ENCODE data around the gene KCNIP4. TPM values are rescaled to one million over a fixed set of nuclear protein-coding genes. Genes with fewer than 3 reads are reported as not detected.

Gene KCNIP4
- total and polyA plus RNA-seq, 2 experiments from 2014 or later, result 0.14 to 0.63 TPM

DNA sequence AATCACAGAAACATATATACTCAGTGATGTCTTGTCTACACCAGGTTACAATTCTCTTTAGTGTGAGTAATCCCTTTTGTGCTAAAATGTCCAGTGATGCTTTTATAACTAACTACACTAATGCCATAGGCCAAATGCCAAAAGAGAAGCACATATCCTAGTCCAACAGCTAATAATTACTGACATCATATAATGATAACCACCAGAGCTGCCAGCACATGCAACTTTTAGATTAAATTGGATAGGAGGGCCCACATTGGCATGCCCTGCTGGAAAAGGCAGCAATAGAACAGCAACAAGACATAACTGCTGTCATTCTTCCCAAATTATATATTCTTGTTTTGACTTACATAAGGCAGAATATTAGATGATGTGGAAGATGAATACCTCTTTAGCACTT lies 238.8 kb downstream of the KCNIP4 start (continued):
- TF ChIP-seq CTCF (conservative IDR thresholded peaks at IDR 0.05; ENCODE audit: low read depth in 2 of 2) (no peak), ZNF114 (CRISPR knock-in tag; IDR thresholded peaks at IDR 0.05) (no peak), CREB1 (CRISPR knock-in tag; IDR thresholded peaks at IDR 0.05; ENCODE audit: low read depth) (no peak), STAT1 (IDR thresholded peaks at IDR 0.05; ENCODE audit: unreplicated experiment) (no peak), POLR2AphosphoS5 (IDR thresholded peaks at IDR 0.05; ENCODE audit: low read depth) (no peak), JUNB (IDR thresholded peaks at IDR 0.05; ENCODE audit: unreplicated experiment) (no peak), NANOG (IDR thresholded peaks at IDR 0.05; ENCODE audit: borderline replicate concordance) (no peak), EZH2 (IDR thresholded peaks at IDR 0.05; ENCODE audit: low read depth, unreplicated experiment) (no peak)

DNA sequence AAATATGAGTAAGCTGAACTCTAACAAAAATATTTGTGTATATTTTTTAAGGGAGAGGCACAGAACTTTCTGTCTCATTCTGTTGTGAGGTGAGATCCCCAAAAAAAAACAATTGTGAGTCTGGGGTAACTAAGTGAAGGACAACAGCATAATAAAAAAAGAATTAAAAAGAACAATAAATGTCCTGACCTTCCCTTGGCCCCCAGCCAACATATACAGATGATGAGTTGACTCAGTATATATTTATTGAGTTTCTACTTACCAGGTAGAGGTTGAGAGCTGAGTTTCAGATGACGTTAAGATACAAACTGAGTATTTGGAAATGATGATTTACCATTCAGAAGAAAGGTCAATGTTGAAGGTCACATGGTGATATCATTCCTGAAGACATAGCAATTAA lies 239.5 kb downstream of the KCNIP4 start:
- H3K27me3 Mint-ChIP-seq (ENCODE audit: insufficient read depth, low read depth, poor library complexity), result no peaks in the 10 kb centered on the region
- no peaks in the 10 kb centered on the region; the same call in 1 of the 2 replicates for H3K9me2 ChIP-seq (ENCODE audit: insufficient read depth)
- no peaks in the 10 kb centered on the region for H3F3A ChIP-seq (replicated peaks; ENCODE audit: low read depth)
- DNase-seq (ENCODE audit: low spot score) (no peak), ATAC-seq (no peak)
- no peak overlapping the region for H3K27ac ChIP-seq (ENCODE audit: low read depth)
- no peaks in the 10 kb centered on the region for H3K27me3 ChIP-seq (ENCODE audit: insufficient read depth)
- no peak overlapping the region for H3K4me2 ChIP-seq
- H3K36me3 Mint-ChIP-seq (ENCODE audit: low read depth), result no peaks in the 10 kb centered on the region
- H3K79me2 ChIP-seq (replicated peaks; ENCODE audit: insufficient read depth), result no peaks in the 10 kb centered on the region
- TF ChIP-seq CREB1 (CRISPR knock-in tag; IDR thresholded peaks at IDR 0.05; ENCODE audit: low read depth), result no peak
- TF ChIP-seq JUNB (IDR thresholded peaks at IDR 0.05; ENCODE audit: unreplicated experiment), result no peak
- TF ChIP-seq, protein P1, sequence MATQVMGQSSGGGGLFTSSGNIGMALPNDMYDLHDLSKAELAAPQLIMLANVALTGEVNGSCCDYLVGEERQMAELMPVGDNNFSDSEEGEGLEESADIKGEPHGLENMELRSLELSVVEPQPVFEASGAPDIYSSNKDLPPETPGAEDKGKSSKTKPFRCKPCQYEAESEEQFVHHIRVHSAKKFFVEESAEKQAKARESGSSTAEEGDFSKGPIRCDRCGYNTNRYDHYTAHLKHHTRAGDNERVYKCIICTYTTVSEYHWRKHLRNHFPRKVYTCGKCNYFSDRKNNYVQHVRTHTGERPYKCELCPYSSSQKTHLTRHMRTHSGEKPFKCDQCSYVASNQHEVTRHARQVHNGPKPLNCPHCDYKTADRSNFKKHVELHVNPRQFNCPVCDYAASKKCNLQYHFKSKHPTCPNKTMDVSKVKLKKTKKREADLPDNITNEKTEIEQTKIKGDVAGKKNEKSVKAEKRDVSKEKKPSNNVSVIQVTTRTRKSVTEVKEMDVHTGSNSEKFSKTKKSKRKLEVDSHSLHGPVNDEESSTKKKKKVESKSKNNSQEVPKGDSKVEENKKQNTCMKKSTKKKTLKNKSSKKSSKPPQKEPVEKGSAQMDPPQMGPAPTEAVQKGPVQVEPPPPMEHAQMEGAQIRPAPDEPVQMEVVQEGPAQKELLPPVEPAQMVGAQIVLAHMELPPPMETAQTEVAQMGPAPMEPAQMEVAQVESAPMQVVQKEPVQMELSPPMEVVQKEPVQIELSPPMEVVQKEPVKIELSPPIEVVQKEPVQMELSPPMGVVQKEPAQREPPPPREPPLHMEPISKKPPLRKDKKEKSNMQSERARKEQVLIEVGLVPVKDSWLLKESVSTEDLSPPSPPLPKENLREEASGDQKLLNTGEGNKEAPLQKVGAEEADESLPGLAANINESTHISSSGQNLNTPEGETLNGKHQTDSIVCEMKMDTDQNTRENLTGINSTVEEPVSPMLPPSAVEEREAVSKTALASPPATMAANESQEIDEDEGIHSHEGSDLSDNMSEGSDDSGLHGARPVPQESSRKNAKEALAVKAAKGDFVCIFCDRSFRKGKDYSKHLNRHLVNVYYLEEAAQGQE (IDR thresholded peaks at IDR 0.05; ENCODE audit: unreplicated experiment), result no peak
- TF ChIP-seq ZNF462 (CRISPR knock-in tag; IDR thresholded peaks at IDR 0.05), result no peak
- TF ChIP-seq STAT1 (IDR thresholded peaks at IDR 0.05; ENCODE audit: unreplicated experiment), result no peak
- no peaks in the 10 kb centered on the region for H3K36me3 ChIP-seq (ENCODE audit: insufficient read depth)
- no peak overlapping the region for H3K27ac Mint-ChIP-seq
- no peak overlapping the region for H2AFZ ChIP-seq
- H3K4me3 ChIP-seq, result no peak overlapping the region
- no peaks in the 10 kb centered on the region for H3K9me3 Mint-ChIP-seq
- H3K4me3 Mint-ChIP-seq, result no peak overlapping the region
- H3K4me1 Mint-ChIP-seq, result peaks cover 15% of the 10 kb centered on the region; the same call in 2 of the 3 replicates
- peaks cover 17% of the 10 kb centered on the region for H3K4me1 ChIP-seq (ENCODE audit: insufficient read depth)
- H4K20me1 ChIP-seq (replicated peaks; ENCODE audit: insufficient read depth), result no peaks in the 10 kb centered on the region
